AG20443 (cell line): ENCODE results near the gene DKC1.
A peak's percentile ranks its signal among the peaks of the same experiment; 100 is the strongest.

Experiments used
- DNase-seq: peaks from one replicate; pipeline ENCODE4 v3.0.0; 2012; ENCODE audit warnings: low spot score, mixed read lengths

DKC1 gene

DNA sequence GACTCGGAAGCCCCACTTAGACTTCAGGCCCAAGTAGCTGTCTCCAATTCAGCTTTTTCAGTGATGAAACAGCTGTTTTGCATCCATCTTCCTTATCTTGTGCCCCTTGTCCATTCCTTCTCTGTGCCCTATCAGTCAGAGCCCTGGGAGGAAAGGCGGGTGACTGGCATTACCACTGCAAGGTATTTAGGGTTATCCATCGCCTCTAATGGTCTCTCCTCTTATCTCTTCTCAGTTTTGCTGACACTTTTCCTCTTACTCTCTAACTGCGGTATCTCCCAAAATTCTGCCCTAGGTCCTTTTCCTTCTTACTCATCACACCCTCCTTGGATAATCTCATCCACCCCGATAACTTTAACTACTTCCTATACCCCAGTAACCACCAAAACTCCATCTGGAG is 25.5 kb upstream of the DKC1 start:
- no peak for DNase-seq

DNA sequence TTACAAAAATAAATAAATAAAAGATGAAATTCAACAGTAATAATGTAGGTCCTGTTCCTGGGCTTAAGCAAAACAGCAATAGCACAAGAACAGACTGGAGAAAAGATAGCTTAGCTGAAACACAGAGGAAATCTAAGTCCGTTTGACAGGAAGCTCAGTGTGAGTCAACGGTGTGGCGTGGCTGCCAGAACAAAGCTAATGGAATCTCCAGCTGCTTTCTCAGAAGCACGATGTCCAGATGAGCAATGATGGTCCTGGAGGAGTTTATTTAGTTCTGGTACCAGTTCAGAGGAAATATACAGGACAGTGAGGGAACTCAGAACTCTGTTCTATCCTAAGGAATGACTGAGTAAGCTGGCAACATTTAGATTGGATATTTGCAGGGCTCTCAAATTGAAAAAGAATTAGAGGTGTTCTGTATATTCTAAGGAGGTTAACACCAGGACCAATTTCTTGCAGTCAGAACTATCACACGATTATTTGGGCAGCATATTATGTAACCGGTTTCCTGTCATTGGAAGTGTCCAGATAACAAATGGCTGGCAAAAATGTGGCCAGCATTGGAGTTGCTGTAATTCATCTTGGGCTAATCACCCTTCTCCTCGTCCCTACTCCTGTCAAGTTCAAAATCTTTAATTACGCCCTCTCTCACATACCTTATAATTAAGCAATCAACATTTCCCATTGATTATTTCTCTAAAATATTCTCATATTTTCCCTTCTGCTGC is 24.5 kb upstream of the DKC1 start:
- peak; percentile 55 for DNase-seq

DNA sequence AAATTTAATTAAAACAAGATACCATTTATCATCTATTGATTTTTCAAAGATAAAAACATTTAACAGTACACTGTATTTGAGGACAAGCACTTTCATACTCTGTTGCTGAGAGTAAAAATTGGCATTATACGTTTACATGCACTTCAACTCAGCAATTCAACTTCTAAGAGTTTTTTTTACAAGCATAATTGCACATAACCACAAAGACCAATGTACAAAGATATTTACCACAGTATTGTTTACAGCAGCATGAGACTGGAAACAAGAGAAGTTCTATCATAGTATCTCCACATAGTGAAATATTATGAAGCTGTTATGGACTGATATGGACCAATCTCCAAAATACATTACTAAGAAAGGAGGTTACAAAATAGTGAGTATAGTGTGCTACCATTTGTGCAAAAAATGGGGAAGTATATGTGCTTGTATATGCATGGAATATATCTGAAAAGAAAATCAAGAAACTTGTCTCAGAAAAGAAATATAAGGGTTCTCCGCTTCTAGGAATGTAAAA is 22.7 kb upstream of the DKC1 start:
- DNase-seq, result no peak

DNA sequence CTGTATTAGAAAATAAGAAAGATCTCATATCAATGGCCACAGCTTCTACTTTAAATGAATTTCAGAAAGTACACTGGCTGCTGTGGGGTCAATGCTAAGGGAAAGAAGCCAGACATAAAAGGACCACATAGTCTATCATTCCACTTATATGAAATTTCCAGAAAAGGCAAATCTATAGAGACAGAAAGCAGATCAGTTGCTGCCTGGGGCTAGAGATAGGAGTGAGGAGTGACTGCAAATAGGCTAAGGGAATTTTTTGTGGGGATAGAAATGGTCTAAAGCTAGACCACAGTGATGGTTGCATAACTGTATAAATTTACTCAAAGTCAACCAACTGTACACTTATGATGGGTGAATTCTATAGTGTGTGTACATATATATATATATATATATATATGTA is 20.1 kb upstream of the DKC1 start:
- no peak for DNase-seq

DNA sequence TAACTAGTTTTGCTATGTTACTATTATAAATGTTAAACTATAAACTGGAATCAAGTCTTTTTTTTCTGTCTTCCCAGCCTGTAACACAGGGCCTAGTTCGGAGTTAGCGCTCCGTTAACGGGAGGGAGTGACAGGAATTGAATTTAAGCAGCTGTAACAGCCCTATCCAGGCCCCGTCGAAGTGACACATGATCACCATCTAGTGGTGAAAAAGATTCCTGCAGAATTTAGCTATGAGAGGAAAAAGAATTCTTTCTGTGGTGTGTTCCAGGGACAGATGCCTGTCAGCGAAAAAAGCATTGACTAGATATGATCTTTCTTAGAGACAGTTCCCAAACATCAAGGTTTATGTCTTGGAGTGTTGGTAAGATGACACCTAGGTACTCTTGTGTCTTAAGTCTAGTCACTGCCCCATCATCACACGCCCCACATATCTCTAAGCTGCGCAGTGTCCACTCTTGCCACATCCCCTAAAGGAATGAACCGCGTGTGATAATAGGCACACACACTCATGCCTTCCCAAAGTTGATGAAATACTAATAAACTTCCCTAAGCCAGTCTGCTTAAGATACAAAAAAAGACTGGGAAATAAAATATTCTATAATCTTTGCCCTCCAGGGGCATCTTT is 13.8 kb upstream of the DKC1 start:
- peak; percentile 53 for DNase-seq

DNA sequence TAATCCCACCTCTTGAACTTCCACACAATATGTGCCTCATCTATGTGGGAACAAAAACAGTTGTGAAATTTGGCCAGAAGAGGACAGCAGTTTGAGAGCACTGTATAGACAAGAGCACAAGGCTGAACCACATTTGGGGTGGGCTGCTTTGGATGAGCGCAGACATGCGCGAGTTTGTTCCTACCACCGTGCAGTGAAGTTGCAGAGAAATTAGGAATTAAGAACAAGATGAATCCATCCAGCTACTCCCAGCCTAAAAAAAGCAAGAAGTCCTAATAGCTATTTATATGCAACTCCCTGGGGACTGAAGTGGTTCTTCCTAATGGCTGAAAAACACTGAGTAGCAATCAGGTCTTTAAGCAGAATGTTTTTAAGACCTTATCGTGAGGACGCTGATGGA is 12.8 kb upstream of the DKC1 start:
- no peak for DNase-seq

DNA sequence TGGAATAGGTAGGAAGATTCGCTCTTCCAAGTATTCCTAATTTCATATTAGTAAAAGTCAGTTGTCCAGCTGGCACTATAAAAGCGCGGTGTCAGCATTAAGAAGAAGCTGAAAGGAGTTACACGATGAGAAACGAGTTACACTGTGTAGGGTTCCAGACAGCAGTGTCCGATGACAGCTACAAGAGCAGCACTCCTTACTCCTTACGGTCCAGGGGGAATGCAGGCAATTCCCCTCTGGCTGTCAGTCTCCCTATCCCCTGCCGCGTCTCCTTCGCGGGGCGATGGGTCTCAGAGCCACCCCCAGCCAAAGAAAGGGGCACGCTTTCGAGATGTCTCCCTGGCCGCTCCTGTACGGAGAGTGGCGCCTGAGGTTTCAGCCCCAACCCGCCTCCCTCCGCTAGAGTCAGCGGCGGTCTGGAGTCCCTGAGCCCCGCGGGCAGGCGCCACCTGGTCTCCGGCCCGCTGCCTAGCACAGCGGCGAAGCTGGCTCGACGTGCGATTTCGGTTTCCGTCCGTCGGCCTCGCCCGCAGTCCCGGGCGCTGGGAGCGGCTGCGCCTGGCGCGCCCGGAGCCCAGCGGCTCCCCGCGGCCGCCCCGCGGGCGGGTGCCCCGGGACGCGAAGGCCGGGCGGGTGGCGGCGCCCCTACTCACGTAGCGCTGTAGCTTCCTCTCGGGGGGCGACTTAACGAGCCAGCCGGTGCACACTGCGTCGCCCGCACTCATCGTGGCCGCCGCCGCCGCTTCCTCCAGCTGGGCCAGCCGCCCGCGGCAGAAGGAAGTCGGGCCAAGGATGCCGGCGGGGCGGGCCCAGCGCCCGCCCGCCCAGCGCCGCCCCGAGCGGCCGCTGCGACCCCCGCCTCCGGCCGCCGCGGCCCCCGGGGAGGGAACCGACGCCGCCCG is 12.1 kb upstream of the DKC1 start, which contains the start of gene GAB3:
GAB3 (minus strand) TSS at position 777 of the 902 bp plus-strand sequence; CDS start at position 725, 52 bp downstream.
- peak; percentile 20 for DNase-seq

DNA sequence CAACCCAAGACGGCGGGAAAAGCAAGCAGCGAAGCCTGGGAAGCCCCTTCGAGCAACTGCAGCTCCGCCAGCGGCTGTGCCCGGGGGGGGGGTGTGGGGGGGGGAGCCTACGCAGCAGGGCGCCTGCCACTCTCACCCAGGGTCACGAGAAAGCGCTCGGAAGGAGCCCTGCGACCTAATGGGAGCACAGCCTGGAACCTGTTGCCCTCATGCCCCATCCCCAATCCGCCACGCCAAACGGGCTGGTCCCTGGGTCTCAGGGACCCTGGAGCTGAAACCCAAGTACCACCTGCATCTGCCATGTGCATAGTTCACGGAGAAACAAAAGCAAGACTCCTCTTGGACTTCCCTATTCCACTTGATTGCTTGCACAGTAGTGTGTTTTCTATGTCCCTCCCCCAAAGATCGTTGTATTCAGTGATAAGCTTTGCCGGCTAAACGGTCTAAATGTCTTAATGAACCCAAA is 11.4 kb upstream of the DKC1 start:
- DNase-seq, result no peak

DNA sequence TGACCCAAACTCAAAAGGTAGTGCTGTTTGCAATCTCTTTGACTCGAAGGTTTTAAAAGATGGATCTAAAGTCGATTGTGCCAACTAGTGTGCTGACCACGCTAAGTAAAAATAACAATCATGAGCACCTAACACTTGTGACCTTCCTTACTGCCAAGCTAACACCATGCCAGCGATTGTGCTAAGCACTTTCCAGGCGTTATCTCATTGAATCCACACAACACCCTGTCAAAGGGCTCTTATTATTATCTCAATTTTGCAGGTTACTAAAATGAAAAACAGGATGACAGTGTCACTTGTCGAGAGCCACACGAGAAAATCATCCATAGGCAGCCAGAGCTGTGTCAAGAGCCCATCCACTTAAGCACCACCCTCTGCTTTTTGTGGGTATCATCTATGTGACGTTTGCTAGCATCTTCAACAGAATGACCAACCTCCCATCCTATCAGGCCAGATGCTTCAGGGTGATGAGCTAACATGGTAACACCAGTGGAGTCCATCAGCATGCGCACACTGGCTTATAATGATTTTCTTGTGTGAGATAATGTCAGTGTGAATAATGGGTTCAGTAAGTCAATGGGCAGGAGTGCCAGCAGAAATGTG is 10.9 kb upstream of the DKC1 start:
- no peak for DNase-seq

DNA sequence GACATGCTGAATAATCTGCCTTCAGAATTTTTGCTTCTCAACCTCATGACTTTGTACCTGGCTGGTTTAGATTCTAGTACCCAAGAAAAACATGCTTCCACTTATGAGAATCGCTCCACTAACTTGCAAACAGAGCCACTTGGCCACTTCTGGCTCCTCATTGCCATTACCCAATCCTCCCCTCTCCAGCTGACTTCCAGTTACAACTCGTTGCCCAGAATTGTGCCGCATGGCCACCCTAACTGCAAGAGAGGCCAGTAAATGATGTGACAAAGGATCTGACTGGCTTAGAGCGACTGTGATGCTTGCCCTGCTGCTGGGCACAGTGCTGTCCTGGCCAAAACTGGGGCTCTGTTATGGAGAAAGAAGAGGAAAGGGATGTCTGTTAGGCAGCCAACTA is 4.0 kb upstream of the DKC1 start:
- no peak for DNase-seq

DNA sequence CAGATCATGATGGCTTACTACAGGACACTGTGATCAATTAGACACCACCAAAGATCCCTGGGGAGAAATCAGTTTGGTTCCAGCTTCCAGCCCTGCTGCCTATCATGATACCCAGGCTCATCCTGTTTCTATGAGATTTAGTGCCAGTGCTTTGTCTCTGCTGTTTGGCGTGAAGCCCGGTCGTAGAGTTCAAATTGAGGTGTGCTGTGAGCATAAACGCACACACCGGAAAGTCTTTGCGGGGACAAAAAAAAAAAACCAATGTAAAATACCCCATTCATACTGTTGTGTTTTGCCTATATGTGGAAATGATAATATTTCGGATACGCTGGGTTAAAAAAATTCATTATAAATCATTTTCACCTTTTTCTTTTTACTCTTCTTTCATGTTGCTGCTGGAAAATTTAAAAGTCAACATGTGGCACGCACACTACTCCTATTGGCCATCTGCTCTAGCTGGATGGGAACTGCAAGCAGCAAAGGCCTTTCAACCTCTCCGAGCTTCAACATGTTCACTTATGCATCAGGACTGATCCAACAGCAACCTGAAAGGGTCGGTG is 607 bp upstream of the DKC1 start:
- no peak for DNase-seq

DNA sequence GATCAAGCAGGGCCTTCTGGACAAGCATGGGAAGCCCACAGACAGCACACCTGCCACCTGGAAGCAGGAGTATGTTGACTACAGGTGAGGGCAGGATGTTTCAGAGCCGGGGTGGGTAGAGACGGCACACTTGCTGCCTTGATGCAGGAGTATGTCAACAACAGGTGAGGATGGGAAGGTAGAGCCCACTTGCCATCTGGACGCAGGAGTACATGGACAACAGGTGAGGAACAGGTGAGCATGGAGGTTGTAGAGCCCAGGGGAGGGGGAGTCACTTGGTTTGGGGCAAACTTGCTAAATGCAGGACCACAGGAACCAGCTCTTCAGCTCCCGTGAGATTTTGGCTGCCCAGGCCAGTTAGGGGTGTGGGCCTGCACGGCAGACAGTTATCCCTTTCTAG is 12.0 kb downstream of the DKC1 start:
- DNase-seq, result no peak

DNA sequence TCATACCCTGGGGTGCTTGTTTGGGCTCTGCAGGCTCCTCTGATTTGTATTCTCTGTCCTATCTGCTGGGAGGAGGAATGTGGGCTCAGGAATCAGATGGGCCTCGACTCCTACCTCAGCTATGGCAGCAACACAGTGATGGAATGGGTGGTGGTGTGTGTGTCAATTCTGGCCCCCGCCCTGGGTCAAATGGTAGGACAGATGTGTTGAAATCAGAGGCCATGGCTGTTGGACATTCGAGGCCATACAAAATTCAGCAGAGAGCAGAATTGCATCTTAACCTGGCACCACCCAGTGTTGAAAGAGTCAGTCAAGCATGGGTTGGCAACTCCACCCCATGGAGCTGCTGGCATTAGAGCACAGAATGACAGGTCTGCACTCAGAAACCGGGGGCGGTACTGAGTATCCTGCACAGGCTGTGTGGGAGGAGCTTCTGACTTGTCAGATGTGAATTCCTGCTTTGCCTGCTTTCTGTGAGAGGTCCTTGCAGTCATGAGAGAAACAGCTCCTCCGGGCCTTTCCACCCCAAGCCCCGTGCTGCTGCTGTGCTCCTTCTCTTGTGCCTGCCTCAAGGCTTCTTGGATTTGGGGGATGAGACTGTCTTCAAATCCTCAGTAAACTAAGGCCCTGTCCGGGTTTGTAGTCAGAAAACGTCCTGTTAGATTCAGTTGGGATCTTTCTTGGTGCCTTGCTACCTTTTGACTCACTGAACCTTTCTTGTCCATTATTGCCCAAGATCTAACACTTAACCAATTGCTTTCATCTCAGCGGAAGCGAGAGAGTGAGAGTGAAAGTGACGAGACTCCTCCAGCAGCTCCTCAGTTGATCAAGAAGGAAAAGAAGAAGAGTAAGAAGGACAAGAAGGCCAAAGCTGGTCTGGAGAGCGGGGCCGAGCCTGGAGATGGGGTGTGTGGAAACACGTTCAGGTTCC is 13.0 kb downstream of the DKC1 start:
- DNase-seq, result no peak

DNA sequence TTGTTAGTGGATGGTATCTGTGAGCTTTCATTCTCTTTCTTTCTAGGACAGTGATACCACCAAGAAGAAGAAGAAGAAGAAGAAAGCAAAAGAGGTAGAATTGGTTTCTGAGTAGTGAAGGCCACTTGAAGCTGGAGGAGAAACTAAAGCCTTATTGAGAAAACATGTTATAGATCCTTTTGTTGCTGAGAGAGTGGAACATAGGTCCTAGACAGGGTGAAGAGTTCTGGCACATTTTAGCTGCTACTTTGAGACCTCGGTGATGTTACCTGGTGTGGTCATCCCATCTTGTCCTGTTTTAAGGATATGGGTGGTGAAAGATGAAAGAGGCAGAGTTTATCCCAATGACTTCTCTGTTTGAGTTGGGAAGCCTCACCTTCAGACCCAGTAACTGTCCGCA is 14.1 kb downstream of the DKC1 start:
- DNase-seq, result no peak

DNA sequence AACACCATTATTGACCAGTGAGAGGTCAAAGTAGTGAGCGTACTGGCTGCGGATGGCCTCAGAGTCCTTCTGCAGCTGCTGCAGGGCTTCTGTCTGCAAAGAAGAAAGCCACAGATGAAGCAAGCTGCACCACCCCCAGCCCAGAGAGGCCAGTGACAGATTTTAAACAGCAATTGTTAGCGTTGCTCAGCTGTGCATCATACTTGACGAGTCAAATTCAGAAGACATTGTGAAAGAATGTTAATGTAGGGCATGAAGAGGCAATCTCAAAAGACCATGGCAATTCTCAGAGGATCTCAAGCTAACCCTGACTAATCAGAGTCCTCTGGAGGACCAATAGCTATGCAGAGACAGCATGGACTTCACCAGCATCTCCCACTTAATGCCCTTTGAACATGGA is 16.6 kb downstream of the DKC1 start:
- DNase-seq, result peak; percentile 51

DNA sequence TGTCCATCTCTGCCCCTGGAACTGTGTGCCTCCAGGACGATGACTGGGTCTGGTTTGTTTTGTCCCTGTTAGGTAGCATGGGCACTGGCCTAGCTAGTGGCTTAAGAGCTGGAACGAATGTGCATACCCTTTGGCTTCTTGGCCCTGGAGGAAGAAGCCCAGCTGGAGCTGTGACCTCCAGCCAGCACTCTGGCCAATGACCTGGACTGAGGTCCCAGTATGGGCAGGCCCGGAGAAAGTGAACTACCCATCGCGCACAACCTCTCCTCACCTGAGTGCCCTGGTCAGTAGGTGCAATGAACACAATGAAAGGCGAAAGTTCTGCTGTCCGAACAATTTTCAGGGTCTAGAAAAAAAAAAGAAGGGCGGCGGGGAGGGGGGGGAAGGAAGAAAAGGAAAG is 18.3 kb downstream of the DKC1 start:
- no peak for DNase-seq

DNA sequence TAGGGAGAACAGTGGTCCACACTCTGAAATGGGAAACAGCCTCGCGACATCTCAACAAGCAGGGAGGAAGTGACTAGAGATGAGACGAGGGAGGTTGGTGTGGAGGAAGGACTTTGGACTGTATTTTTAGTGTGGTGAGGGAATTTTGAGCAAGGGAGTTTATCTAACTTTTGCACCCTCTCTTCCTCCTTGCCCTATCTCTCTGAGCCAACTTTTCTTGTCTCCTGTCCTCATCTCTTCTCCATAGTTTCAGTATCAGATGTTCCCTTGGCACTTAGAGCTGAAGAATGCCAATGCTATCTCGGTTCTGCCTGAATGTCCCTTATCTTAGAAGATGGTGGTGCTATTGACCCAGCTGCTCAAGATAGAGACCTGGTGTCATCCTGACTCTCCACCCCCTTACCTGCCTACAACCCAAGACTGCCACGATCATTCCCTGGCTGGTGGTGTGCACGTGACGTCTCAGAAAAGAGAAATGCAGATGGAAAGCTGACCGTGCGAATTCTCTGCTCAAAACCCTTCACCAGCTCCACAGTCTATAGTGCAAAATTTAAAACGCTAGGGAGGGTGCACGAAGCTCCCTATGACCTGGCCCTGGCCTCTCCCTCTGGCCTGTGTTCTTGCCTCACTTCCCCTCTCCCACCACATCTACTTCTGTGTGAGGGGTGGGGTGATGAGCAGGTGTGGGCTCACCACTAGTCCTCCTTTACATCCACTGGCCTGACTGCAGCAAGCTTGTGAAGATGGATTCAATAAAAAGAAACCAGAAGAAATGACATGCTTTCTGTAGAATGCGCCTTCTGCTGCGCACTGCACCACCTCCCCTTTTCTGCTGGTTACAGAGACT is 21.7 kb downstream of the DKC1 start:
- DNase-seq, result no peak

DNA sequence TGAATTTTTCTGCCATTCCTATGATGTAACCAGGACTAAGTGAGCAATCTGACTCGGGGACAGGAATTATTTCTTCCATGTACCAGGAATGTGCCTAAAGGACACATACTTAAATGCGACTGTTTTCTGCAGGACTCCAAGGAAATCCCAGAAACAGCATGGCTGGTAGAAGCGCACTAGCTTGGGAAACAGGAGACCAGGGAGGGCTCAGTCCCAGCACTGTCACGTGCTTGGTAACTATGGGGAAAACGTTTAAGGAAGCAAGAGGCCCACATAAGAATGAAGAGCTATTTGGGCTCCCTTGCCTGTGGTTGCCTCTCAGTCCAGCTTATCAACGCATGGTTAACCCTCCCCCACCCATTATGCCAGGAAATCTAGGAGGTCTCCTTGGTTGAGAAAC is 23.1 kb downstream of the DKC1 start:
- DNase-seq, result no peak

DNA sequence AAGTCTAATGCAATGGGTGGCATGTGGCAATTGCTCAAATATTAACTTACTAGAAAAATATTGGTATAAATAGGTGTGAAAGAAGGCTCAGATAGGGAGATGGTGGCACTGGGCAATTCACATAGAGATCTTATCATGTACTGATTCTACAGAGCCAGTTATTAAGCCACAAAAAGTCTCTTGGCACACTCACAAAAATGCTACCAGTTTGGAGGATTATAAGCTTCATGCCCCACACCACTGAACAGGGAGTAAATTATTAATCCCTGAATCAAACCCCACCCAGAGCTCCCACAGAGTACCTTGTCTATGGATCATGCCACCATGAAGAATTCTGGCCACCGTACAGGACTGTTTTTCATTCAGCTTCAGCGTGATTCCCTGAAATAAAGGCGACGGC is 28.8 kb downstream of the DKC1 start:
- no peak for DNase-seq

DNA sequence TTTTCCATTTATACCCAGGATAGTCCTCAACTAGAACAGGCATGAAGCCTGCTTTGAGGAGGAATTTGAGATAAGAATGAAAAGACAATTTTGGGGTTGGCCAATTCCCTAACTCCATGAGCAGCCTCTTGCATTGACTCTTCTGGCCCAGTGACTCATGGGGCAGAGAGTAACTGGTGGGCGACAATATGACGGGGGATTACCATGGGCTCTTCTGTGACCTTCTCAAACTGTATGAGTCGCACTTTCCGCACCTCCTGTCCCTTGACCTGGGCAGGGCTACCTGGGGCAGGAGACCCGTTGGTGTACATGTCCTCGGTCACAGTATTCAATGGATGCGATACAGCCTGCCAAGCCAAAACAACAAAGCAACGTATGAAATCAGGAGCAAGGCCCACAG is 29.3 kb downstream of the DKC1 start:
- no peak for DNase-seq
